Stimulated activated CD8-positive, alpha-beta memory T cell treated with anti-CD3 and anti-CD28 coated beads, Interleukin-2, amount 100 ng/mL, for 1 hour (primary cell): ENCODE data around the gene ATP6V0B.

Source experiments
- DNase-seq, 2 donors: peaks; one replicate each; pipeline ENCODE4 v3.0.0-alpha.2; 2020; ENCODE audit warnings: low read depth in 2 of 2

ATP6V0B gene

GRCh38 chr1:43984855-43985254, 10.1 kb downstream of the ATP6V0B start:
- no peak for DNase-seq

GRCh38 chr1:43985984-43986595, 11.3 kb downstream of the ATP6V0B start:
- no peak for DNase-seq

DNA sequence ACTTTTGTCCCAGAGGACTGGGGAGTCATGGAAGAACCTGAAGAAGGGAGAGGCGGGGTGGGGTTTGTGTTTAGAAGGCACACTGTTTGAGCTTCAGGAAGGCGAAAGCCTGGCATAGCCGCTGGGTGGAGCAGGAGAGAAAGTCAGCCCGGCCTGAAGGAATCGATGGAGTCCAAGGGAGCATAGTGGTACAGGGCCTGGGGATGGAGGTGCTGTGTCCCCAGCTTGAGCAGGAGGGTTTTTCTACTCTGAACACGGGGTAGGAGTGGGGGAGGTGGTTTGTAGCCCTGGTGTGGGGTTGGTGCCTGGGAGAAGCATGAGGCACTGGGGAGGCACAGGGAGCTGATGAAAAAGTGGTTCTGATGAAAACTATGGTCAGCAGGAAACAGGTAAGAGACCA, 12.0 kb downstream of the ATP6V0B start:
- no peak for DNase-seq

GRCh38 chr1:43987159-43987902, 12.6 kb downstream of the ATP6V0B start:
- DNase-seq: no peak

- DNase-seq: no peak
These were observed 15.8 kb downstream of the ATP6V0B start for GRCh38 chr1:43990271-43991199.

DNA sequence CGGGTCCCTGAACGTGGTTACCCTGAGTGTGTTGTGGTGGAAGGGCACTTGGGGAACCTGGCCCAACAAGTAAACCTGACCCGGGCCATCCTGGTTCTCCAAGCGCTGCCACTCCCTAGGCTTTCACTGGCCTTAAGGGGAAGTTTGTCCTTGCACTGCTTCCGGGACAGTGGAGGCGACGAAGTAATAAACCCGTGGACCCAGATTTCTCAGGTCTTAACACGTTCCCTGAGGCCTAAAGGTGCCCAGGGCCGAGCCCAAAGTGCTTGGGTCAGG, 16.4 kb downstream of the ATP6V0B start:
- no peak for DNase-seq

DNA sequence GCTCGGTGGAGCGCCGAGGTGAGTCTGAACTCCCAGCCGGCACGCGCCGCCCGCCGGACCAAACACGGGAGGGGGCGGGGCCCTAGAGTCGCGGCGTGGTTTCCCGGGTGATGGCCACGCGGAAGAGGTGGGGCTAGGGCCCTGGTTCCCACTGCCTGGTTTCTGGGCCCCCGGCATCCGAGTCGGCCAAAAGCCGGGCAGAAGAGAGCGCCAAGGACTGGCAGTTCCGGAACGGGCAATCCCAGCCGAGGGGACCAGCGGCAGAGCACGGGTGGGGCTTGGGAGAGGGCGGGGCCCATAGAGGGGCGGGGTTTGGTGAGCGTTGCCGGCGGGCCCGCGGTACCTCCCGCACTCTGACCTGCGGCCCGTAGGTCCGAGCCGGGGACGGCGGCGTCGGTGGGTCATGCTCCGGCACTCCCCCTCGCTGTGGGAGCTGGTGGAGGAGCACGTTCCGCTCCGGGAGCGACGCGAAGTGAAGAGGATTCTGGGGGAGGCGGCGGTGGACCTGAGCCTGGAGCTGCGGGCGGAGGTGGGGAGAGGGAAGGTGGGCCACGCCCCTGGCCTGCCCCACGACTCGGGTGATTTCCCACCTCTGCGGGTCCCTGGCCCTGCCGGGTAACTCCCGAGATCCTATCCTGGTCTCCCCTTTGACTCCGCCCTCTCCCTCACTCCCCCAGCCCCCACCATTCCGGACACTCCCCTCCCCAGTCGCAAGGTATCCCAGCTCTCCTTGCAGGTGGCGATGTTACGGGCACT, 16.9 kb downstream of the ATP6V0B start, which contains the start of gene CCDC24:
Gene CCDC24, plus strand, starts transcription at position 124 of the 756 bp plus-strand sequence. Its CDS starts 280 bp downstream, at position 404.
- DNase-seq: peak; percentile 48 to 55

- no peak for DNase-seq
These were observed 17.7 kb downstream of the ATP6V0B start for GRCh38 chr1:43992232-43992995.

GRCh38 chr1:43993206-43993914, 18.6 kb downstream of the ATP6V0B start:
- no peak for DNase-seq

GRCh38 chr1:43994071-43994470, 19.3 kb downstream of the ATP6V0B start:
- no peak for DNase-seq

GRCh38 chr1:43994794-43995790, 20.3 kb downstream of the ATP6V0B start:
- no peak for DNase-seq

DNA sequence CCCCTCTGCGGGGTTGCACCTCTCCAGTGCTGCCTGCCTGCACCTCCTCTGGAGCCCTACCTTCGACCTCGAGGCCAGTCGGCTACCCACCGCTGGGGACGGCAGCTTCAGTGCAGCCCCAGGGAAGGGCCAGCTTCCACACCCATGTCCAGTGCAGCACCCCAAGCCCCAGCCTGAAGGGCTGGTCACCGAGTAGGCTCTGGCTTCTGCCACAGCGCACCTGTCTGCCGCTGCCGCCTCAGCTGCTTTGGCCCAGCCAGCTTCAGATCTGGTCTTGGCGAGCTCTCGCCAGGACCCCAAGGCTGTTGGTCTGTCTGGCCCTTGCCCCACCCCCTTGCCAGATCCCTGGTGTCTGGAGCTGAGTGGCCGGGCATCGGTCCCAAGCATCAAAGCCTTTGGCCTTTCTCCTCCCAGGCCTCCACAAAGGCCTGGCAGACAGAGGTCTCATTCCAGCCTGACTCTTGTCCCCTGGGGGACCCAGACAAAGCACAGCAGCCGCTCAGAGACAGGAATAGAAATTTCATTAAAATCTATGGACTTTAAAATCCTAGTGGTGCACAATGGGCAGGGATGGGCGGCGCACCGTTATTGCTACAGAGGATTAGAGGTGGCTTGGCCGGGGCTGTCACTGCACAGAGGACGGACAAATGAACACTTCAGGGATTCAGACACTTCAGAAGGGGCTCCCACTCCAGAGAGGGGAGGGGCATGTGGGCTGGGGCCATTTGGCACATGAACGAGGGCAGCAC, 21.4 kb downstream of the ATP6V0B start:
- DNase-seq: no peak

DNA sequence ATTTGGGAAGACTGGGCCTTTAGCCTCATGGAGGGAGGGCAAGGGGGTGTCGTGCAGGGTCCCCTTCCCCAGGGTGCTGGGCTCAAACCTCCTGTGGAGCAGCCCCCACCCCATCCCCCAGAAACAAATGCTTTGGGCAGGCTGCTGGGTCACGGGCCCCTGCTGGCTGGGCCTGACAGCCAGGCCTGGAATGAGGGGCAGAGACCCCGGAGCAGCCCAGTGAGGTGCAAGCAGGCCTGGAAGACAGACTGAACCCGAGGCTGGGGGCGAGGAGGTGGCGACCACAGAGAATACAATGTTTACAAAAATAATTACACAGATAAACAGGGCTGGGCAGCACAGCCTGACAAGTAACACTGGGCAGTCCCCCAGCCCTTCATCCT, 22.0 kb downstream of the ATP6V0B start:
- DNase-seq: no peak

DNA sequence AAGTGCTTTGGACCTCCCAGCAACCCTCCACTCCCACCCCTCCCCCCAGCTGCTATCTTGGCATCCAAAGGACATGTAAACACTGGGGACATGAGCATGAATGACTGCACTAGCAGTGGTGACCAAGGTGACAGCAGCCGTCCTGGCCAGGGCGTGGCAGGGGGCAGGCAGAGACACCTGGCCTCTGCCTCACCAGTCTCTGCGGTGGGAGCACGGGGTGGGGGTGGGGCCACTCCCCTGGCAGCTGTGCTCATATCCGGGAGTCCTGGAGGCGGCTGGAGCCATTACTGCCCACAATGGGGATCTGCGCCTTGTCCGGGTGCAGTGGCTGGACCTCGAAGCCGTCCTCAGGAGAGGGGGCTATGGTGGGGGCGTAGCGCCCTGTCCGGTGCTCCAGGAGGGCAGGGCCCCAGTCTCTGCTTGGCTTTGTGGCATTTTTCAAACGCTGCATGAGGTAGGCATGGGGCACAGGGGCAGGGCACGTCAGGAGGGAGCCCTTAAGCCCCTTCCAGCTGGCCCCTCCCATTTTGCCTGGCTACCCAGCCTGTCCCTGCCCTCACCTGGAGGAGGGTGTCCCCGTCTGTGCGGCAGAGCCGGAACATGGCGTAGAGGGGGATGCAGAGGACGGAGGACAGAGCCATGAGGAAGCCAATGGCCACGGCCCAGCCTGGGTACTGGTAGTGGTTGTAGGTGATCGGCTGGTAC, 22.7 kb downstream of the ATP6V0B start:
- DNase-seq: no peak

DNA sequence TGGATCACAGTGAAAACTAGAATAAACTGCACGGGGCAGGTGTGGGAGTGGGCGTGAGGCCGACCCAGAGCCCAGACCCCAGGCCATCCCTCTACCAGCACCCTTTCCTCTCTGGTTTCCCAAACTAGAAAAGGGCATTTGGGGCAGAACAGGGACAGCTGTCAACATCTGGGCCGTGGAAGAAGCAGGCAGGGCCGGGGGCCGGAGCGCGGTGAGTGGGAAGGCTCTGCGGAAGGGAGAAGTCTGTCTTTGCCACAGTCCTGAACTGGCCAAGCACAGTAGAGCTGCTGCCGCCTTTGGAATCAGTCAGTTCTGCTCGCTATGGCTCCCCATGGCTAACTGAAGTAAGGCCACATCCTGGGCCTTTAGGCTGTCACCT, 23.2 kb downstream of the ATP6V0B start:
- no peak for DNase-seq

DNA sequence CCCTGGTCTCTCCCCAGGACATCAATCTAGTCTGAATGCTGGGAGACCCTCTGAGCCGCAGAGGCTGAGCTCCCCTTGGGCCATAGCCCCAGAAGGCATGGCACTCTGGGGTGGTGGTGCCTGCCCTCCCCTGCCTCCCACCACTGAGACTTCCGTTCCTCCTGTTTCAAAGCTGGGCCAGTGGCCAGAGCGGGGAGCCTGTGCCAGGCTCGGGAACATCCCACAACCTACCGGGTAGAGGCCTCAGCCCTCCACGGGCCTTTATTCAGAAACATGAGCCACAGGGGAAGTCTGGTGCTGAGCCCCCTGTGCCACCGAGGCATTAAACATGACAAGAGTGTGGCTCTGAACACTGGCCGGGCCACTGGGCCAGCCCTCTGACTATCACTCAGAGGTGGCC, 24.7 kb downstream of the ATP6V0B start:
- DNase-seq: no peak

GRCh38 chr1:44000122-44000665, 25.4 kb downstream of the ATP6V0B start:
- no peak for DNase-seq

GRCh38 chr1:44002165-44002564, 27.4 kb downstream of the ATP6V0B start:
- no peak for DNase-seq
